K562 (cell line): ENCODE results near the gene PRMT5. TPM values are rescaled to one million over a fixed set of nuclear protein-coding genes. Genes with fewer than 3 reads are reported as not detected.

Source experiments
- ATAC-seq: fragments of 200-7000 bp; cut with Tn5 transposase; 3 replicates; pipeline ENCODE4 v1.9.1; 2020; ENCODE audit warnings: moderate library complexity
- BruUV-seq: library from RNA; stranded (reverse); fragments of 400-500 nt; replicated peaks from 2 replicates; lab custom pipeline; 2021; lab: Mats Ljungman, UMichigan
- CTCF ChIA-PET: fragments of 300-600 bp; formaldehyde crosslinking; extraction: SDS; loops from one replicate; lab custom pipeline; 2021; ENCODE audit warnings: low intra/inter-chr PET ratio; lab: Yijun Ruan, JAX
- POLR2A ChIA-PET: fragments of 300-600, 350-650 bp; sonication (Branson Sonifier 250); formaldehyde crosslinking; extraction: SDS; loops from one replicate; lab custom pipeline; 2021; ENCODE audit warnings: antibody characterized with exemption, inconsistent platforms; lab: Yijun Ruan, JAX
- DNase-seq, 4 experiments: peaks; one replicate each; pipeline versions ENCODE4 v3.0.0 to v3.0.0-alpha.2; 2011 to 2018; ENCODE audit warnings: low spot score in 3 of 4, mixed read lengths in 3 of 4; ENCODE audit errors: extremely low read depth in 1 of 4
- FAIRE-seq: peaks from 2 replicates; lab custom pipeline; 2011; peaks lifted over from hg19 to GRCh38; lab: Jason Lieb, UNC
- H2AFZ ChIP-seq: 2 replicates; pipeline ENCODE4 v1.6.0; 2011; ENCODE audit warnings: low read depth, low read length, control low read depth, inconsistent platforms
- H3K27ac ChIP-seq: fragments of 200-600 bp; 3 replicates; pipeline ENCODE4 v1.8.0; 2011; ENCODE audit warnings: low read depth, mild to moderate bottlenecking, control low read depth, inconsistent platforms, low read length, moderate library complexity, mixed read lengths; ENCODE audit errors: extremely low read depth
- H3K27me3 ChIP-seq, 2 experiments: fragments of 300-600 bp in 1 of 2; 2 replicates in 1 of 2; 3 replicates in 1 of 2; pipeline versions ENCODE4 v1.6.0 to v1.8.0; 2011; ENCODE audit warnings: inconsistent platforms in 2 of 2, low read length in 2 of 2, mild to moderate bottlenecking in 1 of 2, mixed read lengths in 1 of 2, moderate library complexity in 1 of 2; ENCODE audit not compliant: control insufficient read depth in 2 of 2, insufficient read depth in 2 of 2
- H3K36me3 ChIP-seq: fragments of 300-600 bp; 3 replicates; pipeline ENCODE4 v1.8.0; 2011; ENCODE audit warnings: mild to moderate bottlenecking, low read length, inconsistent platforms; ENCODE audit not compliant: control insufficient read depth, insufficient read depth
- H3K4me1 ChIP-seq, 2 experiments: fragments of 200-600 bp in 1 of 2; replicated peaks in 1 of 2; 2 replicates in 1 of 2; 3 replicates in 1 of 2; pipeline versions ENCODE4 v1.5.1 to v1.8.0; 2011; ENCODE audit warnings: inconsistent platforms in 2 of 2, low read length in 2 of 2, mild to moderate bottlenecking in 1 of 2, mixed read lengths in 1 of 2, moderate library complexity in 1 of 2; ENCODE audit not compliant: control insufficient read depth in 2 of 2, insufficient read depth in 2 of 2
- H3K4me2 ChIP-seq: 2 replicates; pipeline ENCODE4 v1.6.1; 2011; ENCODE audit warnings: low read length, control low read depth, inconsistent platforms, mixed read lengths; ENCODE audit not compliant: insufficient read depth
- H3K4me3 ChIP-seq: fragments of 200-600 bp; sonication (generic), shearing (Covaris generic); 2 replicates; pipeline ENCODE4 v1.5.1; 2016; ENCODE audit warnings: control low read depth, inconsistent platforms
- H3K79me2 ChIP-seq: fragments of 200-600 bp; 3 replicates; pipeline ENCODE4 v1.8.0; 2011; ENCODE audit warnings: low read length, inconsistent platforms; ENCODE audit not compliant: control insufficient read depth, insufficient read depth
- H3K9ac ChIP-seq, 2 experiments: 2 replicates each; pipeline versions ENCODE4 v1.6.0 to v1.6.1; 2011; ENCODE audit warnings: low read depth in 2 of 2, low read length in 2 of 2, control low read depth in 1 of 2, inconsistent platforms in 1 of 2, mild to moderate bottlenecking in 1 of 2, mixed read lengths in 1 of 2; ENCODE audit not compliant: insufficient read depth in 1 of 2
- H3K9me1 ChIP-seq: one replicate; pipeline ENCODE4 v1.6.0; 2011; ENCODE audit warnings: inconsistent platforms, mild to moderate bottlenecking, low read length, moderate library complexity; ENCODE audit not compliant: control insufficient read depth, insufficient read depth
- H3K9me3 ChIP-seq: replicated peaks from 2 replicates; pipeline ENCODE4 v1.5.1; 2011; ENCODE audit warnings: low read depth, low read length, inconsistent platforms; ENCODE audit not compliant: control insufficient read depth, insufficient read depth
- H4K20me1 ChIP-seq: replicated peaks from 2 replicates; pipeline ENCODE4 v1.6.1; 2011; ENCODE audit warnings: low read length, inconsistent platforms, mixed read lengths; ENCODE audit not compliant: control insufficient read depth, insufficient read depth
- ATF6 ChIP-seq: sonication (generic); formaldehyde crosslinking; IDR thresholded peaks from 2 replicates; pipeline ENCODE4 v1.4.0; 2020; ENCODE audit warnings: mild to moderate bottlenecking, missing genetic modification reagents
- BHLHE40 ChIP-seq: IDR thresholded peaks from 2 replicates; pipeline ENCODE4 v1.6.1; 2011; ENCODE audit warnings: low read length, improper control_type of control experiment
- BRCA1 ChIP-seq, 2 experiments: fragments of 450-650 bp in 1 of 2; sonication (generic) in 1 of 2; formaldehyde crosslinking in 1 of 2; IDR thresholded peaks; 2 replicates each; pipeline versions ENCODE4 v1.5.0 to v1.6.1; 2017 to 2020; ENCODE audit warnings: mild to moderate bottlenecking in 1 of 2, missing genetic modification reagents in 1 of 2
- COPS2 ChIP-seq: fragments of 450-650 bp; conservative IDR thresholded peaks from 2 replicates; pipeline ENCODE4 v1.6.1; 2016; ENCODE audit warnings: mild to moderate bottlenecking, moderate library complexity
- DDX20 ChIP-seq: fragments of 450-650 bp; IDR thresholded peaks from 2 replicates; pipeline ENCODE4 v1.6.1; 2016; ENCODE audit warnings: missing genetic modification characterization, low read depth, mild to moderate bottlenecking, missing compliant biosample characterization, moderate library complexity
- FOXJ2 ChIP-seq: fragments of 200-800 bp; sonication (Bioruptor generic); IDR thresholded peaks from 2 replicates; pipeline ENCODE4 v1.6.1; 2016; ENCODE audit warnings: missing genetic modification characterization, missing compliant biosample characterization
- L3MBTL2 ChIP-seq: fragments of 450-650 bp; IDR thresholded peaks from 2 replicates; pipeline ENCODE4 v1.6.1; 2016; ENCODE audit warnings: mild to moderate bottlenecking, moderate library complexity
- NCOA2 ChIP-seq, 2 experiments: fragments of 450-650 bp; IDR thresholded peaks; 2 replicates each; pipeline ENCODE4 v1.6.1; 2018; ENCODE audit warnings: mild to moderate bottlenecking in 2 of 2, moderate library complexity in 1 of 2; ENCODE audit not compliant: partially characterized antibody in 2 of 2
- PTRF ChIP-seq: fragments of 450-650 bp; IDR thresholded peaks from 2 replicates; pipeline ENCODE4 v1.6.1; 2016; ENCODE audit warnings: mild to moderate bottlenecking, missing genetic modification characterization, missing compliant biosample characterization
- SAFB2 ChIP-seq: fragments of 200-400 bp; formaldehyde crosslinking; IDR thresholded peaks from 2 replicates; pipeline ENCODE4 v1.6.1; 2018; ENCODE audit warnings: borderline replicate concordance, low read length, low read depth, moderate library complexity; ENCODE audit not compliant: severe bottlenecking
- WHSC1 ChIP-seq: IDR thresholded peaks from one replicate; pipeline ENCODE4 v1.6.1; 2012; ENCODE audit warnings: low read length, control low read depth, inconsistent platforms
- ZEB2 ChIP-seq: fragments of 450-650 bp; IDR thresholded peaks from 2 replicates; pipeline ENCODE4 v1.6.1; 2016
- ZNF12 ChIP-seq: sonication (generic); formaldehyde crosslinking; IDR thresholded peaks from 2 replicates; pipeline ENCODE4 v1.4.0; 2020; ENCODE audit warnings: mild to moderate bottlenecking, missing genetic modification reagents
- ZNF224 ChIP-seq: sonication (generic); formaldehyde crosslinking; IDR thresholded peaks from 2 replicates; pipeline ENCODE4 v1.8.0; 2022; ENCODE audit warnings: mild to moderate bottlenecking, missing genetic modification reagents
- ZNF76 ChIP-seq: fragments of 250-450 bp; sonication (Bioruptor Pico); IDR thresholded peaks from 2 replicates; pipeline ENCODE4 v1.4.0; 2020; ENCODE audit warnings: mild to moderate bottlenecking, moderate library complexity, borderline replicate concordance
- WGBS: fragments of 100-300 bp; shearing (Covaris generic); methylation state at CpG from one replicate; pipeline ENCODE4 v1.1.6; 2016; ENCODE audit warnings: low coverage, mixed read lengths; ENCODE audit not compliant: insufficient coverage; ENCODE audit errors: missing lambda C conversion rate; 5-methylcytosine and 5-hydroxymethylcytosine counted together
- in situ Hi-C: fragments of 300-500 bp; cut with MboI; formaldehyde crosslinking; loops from 4 replicates; pipeline ENCODE4 v1.15.0; 2018; ENCODE audit warnings: inconsistent platforms, mixed read lengths
- intact Hi-C: fragments of 100-400 bp; cut with micrococcal nuclease; formaldehyde crosslinking; loops from 2 replicates; pipeline ENCODE4 v1.14.2; 2022
- polyA plus RNA-seq, 8 experiments: library from polyadenylated mRNA; depleted of rRNA in 4 of 8; stranded (reverse) in 5 of 8; unstranded in 3 of 8; fragments of >200 nt; fragmentation: Nextera tagmentation in 2 of 8; fragmentation: Illumina TruSeq in 1 of 8; extraction: Ambion mirVana in 2 of 8; extraction: Trizol in 1 of 8; gene quantifications; 2 replicates each; pipeline versions ENCODE4 v1.2.1 to v1.2.3, GENCODE V29; 2011 to 2014; ENCODE audit warnings: inconsistent platforms in 1 of 8, missing spikeins in 1 of 8
- total RNA-seq, 7 experiments: library from RNA; depleted of rRNA in 6 of 7; stranded (reverse); fragments of >200 nt in 6 of 7; fragmentation: Illumina TruSeq in 2 of 7; extraction: Trizol in 2 of 7; gene quantifications; 2 replicates each; pipeline versions ENCODE4 v1.2.1 to v1.2.3, GENCODE V29; 2011 to 2021; ENCODE audit warnings: low replicate concordance in 1 of 7
- TF ChIP-seq, protein P1 (sequence below): fragments of 250-450 bp; sonication (Bioruptor Pico); IDR thresholded peaks from 2 replicates; pipeline ENCODE4 v1.5.0; 2021; ENCODE audit warnings: mild to moderate bottlenecking, moderate library complexity

The PRMT5 gene
- total and polyA plus RNA-seq, 9 of the 15 experiments (the other 6 are each of a cell fraction or from before 2014, with no cell fraction given), result 114 to 552 (median 222) TPM

GRCh38 chr14:22923746-22924145 lies 5.4 kb downstream of the PRMT5 start:
- FAIRE-seq (no peak), ATAC-seq (no peak), DNase-seq (no peak)
- 100% methylated on average over 5 of the region's 5 CpGs for WGBS
- peaks cover 9 to 30% of the 10 kb centered on the region in 2 experiments for H3K4me1 ChIP-seq
- in situ Hi-C loops, result no loop called here
- no peak overlapping the region for H2AFZ ChIP-seq
- ChIA-PET CTCF (no interaction called here), POLR2A (interaction anchor here (0.7 to 1.1 kb wide), 3 partner anchors 15 to 1413 kb away, joined by 3 to 4 read pairs (median 3); partner anchors contain the start of gene METTL3)
- TF ChIP-seq ATF6 (CRISPR knock-in tag) (no peak), WHSC1 (no peak), ZNF224 (CRISPR knock-in tag) (no peak), DDX20 (no peak), NCOA2 (IDR thresholded peaks at IDR 0.05; ENCODE audit: partially characterized antibody in 2 of 2) (no peak), ZNF12 (CRISPR knock-in tag) (no peak), BHLHE40 (no peak), FOXJ2 (tag) (no peak), PTRF (tag) (no peak), COPS2 (no peak), BRCA1 (IDR thresholded peaks at IDR 0.05) (no peak), BRCA1 (CRISPR knock-in tag; IDR thresholded peaks at IDR 0.05) (no peak), L3MBTL2 (no peak), ZNF76 (CRISPR knock-in tag) (no peak), ZEB2 (no peak), SAFB2 (no peak)
- TF ChIP-seq, protein P1, sequence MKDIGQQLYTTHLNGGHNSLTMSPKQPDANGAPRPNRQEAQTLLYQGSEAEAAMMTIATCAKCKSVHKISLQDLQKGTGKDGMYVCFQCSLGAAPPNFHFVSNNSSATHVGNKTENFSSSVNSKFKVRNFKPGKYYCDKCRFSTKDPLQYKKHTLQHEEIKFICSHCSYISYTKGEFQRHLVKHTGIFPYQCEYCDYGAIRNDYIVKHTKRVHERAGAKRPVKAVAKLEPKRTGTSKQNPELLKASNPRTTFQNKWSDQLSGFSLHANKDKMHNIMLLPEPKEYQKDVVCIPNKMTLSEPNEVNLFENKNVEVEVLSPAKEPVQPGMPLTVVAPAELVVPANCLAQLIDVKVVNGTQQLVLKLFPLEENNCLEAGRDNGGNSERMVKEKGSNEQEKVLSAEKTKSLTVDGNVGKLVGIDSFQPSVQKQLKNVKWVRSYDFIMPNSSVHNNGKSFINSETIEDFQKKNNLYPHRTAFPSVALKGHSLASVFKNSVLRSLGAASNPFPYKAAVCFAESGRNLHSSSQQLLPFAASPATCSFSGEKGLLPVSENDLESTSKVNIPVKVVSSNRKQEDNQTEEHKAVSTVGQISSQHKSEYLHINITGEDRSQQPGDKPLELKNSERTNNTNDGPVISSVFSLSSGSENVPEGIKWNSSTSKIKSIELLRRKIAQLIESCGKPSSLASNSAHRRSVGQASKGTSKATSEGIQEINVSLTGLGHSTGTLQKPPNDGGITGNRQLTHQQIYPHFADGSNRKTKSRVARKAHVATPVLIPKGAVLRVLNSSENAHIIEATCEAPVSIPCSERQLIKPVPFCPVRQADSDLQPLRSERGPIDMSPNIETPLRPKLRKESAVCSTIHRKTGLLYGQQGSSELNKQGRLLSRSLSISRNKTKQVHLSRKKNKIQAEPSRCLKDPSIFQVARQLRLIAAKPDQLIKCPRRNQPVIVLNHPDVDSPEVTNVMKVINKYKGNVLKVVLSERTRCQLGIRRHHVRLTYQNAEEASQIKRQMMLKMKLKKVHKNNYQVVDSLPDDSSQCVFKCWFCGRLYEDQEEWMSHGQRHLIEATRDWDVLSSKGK (CRISPR knock-in tag), result no peak
- H3K27me3 ChIP-seq, result no peaks in the 10 kb centered on the region
- no peak overlapping the region for H3K9ac ChIP-seq
- no peaks in the 10 kb centered on the region for H3K9me1 ChIP-seq
- intact Hi-C loops, result no loop called here
- no peaks in the 10 kb centered on the region for H4K20me1 ChIP-seq
- peaks cover 36% of the 10 kb centered on the region for H3K79me2 ChIP-seq
- no peak overlapping the region for H3K4me3 ChIP-seq
- no peak overlapping the region for H3K4me2 ChIP-seq
- no TSS peak for BruUV-seq
- no peak overlapping the region for H3K27ac ChIP-seq
- no peaks in the 10 kb centered on the region for H3K9me3 ChIP-seq
- H3K36me3 ChIP-seq, result peaks cover 85% of the 10 kb centered on the region
